Measurements from ENCODE around the gene BPIFA1. TPM values are rescaled to one million over a fixed set of nuclear protein-coding genes. Genes with fewer than 3 reads are reported as not detected.

The BPIFA1 gene
- polyA plus RNA-seq, 1 experiment, result not detected

DNA sequence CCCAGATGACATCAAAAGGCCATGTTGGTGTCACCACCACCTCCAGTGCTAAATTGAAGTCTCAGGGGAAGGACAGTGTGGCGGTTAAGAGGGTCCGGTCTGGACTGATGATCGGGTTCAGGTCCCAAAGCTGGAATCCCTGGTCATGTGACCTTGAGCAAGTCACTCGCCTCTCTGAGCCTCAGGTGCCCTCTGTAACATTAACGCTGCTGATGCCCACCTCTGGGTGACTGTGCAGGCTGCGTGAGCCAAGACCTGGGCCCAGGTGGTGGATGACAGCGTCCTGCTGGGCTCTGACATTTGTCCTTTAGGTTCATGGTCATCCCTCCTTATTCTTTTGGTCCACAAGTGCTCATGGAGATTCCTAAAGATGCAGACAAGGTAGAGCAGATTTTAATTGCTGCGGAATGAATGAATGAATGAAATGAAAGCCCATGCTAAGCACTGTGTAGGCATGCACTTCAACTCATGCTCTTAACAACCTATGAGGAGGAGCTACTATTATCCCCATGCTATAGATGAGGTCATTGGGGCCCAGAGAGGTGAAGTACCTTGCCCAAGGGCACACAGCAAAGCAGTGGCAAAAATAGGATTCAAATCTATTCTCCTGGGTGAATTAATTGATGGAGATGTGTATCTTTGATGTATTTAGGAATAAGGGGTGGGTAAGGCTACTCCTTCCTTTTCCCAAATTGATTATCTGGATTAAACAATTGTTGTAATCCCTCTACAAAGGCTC is 46.6 kb downstream of the BPIFA1 start:
- Histone ChIP-seq H3K4me3 (ENCODE audit: low read depth, low read length) (no peak overlapping the region), H3K9me3 (ENCODE audit: control insufficient read depth, insufficient read depth, low read length) (no peaks in the 10 kb centered on the region), H3K27me3 (ENCODE audit: control insufficient read depth, insufficient read depth, low read length) (peaks cover 16% of the 10 kb centered on the region), H3K27ac (ENCODE audit: low read depth, low read length) (no peak overlapping the region)
- ChIA-PET CTCF (interaction anchor here (1.2 kb wide), 1 partner anchor 9 kb away, joined by 3 read pairs; no protein-coding TSS in a partner anchor), POLR2A (no interaction called here)
- no peak for TF ChIP-seq CTCF (IDR thresholded peaks at IDR 0.05; ENCODE audit: low read depth, low read length)
- DNase-seq (ENCODE audit: low read depth, low spot score), result no peak

- no peaks in the 10 kb centered on the region for H3K9me3 ChIP-seq (ENCODE audit: control insufficient read depth, insufficient read depth, low read length)
These were observed 47.3 kb downstream of the BPIFA1 start, which contains the start of gene BPIFB1 for GRCh38 chr20:33282991-33283555. Gene BPIFB1, plus strand, starts transcription at chr20:33283214. Its CDS starts 2,860 bp downstream, at chr20:33286074.

DNA sequence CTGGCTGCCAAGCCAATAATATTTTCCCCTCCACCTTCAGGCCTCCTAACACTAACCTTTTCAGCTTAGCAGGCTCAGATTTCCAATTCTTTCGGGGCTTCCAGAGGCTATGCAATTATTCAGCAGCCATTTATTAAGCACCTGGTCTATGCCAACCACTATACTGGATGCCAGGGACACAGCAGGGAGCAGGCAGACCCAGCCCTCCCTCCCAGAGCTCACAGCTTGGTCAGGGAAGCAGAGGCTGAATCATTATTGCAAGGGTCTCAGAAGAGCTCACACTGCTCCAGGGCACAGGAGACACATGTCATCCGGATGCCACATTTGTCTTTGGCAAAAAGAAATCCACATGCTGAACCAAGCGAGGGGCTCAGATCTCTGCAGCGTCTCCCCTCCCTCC is 48.5 kb downstream of the BPIFA1 start:
- Histone ChIP-seq H3K4me3 (ENCODE audit: low read depth, low read length) (no peak overlapping the region), H3K27me3 (ENCODE audit: control insufficient read depth, insufficient read depth, low read length) (peaks cover 12% of the 10 kb centered on the region), H3K9me3 (ENCODE audit: control insufficient read depth, insufficient read depth, low read length) (no peaks in the 10 kb centered on the region), H3K27ac (ENCODE audit: low read depth, low read length) (no peak overlapping the region)
- ChIA-PET CTCF (no interaction called here), POLR2A (no interaction called here)
- no peak for TF ChIP-seq CTCF (IDR thresholded peaks at IDR 0.05; ENCODE audit: low read depth, low read length)
- no peak for DNase-seq (ENCODE audit: low read depth, low spot score)

More at GRCh38 chr20:33282991-33283555, 47.3 kb downstream of the BPIFA1 start, which contains the start of gene BPIFB1:
- ChIA-PET POLR2A (no interaction called here), CTCF (interaction anchor here (1.1 kb wide), 1 partner anchor 17 kb away, joined by 3 read pairs; no protein-coding TSS in a partner anchor)
- Histone ChIP-seq H3K27me3 (ENCODE audit: control insufficient read depth, insufficient read depth, low read length) (peaks cover 12% of the 10 kb centered on the region), H3K4me3 (ENCODE audit: low read depth, low read length) (no peak within 1 kb of the TSS), H3K27ac (ENCODE audit: low read depth, low read length) (no peak within 1 kb of the TSS)
- no peak for TF ChIP-seq CTCF (IDR thresholded peaks at IDR 0.05; ENCODE audit: low read depth, low read length)
- no peak for DNase-seq (ENCODE audit: low read depth, low spot score)

DNA sequence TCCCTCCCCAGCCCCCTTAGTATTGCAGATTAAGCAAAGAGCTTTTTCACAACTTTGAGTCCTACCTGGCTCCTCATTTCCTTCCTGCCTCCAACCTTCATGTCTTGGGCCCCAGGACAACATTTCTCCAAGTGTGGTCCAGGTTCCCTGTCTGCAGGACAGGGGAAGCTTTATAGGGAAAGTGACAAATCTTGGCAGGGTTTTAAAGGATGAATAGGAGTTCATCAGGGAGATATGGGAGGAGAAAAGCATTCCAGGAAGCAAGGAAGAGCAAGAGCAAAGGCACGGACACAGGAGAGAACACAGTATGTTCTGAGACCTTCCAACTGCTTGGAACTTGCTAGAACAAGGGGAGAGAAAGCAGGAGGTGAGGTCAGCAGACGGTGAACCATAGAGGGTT is 49.1 kb downstream of the BPIFA1 start:
- Histone ChIP-seq H3K27ac (ENCODE audit: low read depth, low read length) (no peak overlapping the region), H3K9me3 (ENCODE audit: control insufficient read depth, insufficient read depth, low read length) (no peaks in the 10 kb centered on the region), H3K27me3 (ENCODE audit: control insufficient read depth, insufficient read depth, low read length) (peaks cover 12% of the 10 kb centered on the region), H3K4me3 (ENCODE audit: low read depth, low read length) (no peak overlapping the region)
- CTCF ChIA-PET, result no interaction called here
- TF ChIP-seq CTCF (IDR thresholded peaks at IDR 0.05; ENCODE audit: low read depth, low read length), result no peak
- POLR2A ChIA-PET, result no interaction called here
- no peak for DNase-seq (ENCODE audit: low read depth, low spot score)

DNA sequence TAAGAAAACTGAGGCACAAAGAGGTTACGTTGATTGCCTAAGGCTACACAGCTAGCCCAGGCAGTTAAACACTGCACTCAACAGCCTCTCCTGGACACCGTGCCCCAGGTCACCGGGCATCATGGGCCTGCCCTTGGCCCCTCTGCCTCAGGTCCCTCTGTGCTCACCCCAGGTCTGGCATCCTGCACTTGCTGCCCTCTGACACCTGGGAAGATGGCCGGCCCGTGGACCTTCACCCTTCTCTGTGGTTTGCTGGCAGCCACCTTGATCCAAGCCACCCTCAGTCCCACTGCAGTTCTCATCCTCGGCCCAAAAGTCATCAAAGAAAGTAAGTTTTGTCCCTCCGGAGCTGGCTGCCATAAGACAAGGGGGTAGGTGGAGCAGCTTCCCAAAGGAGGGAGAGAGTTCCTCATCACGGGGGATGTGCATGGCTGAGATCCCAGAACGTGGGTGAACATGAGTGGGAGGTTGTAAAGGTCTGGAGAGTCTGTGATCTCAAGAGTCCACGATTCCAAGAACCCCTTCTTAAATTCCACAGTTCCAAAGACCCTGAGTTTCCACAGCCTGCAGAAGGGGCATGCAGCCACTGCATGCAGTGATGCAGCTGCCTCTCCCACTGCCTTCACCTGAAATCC is 50.2 kb downstream of the BPIFA1 start:
- H3K27me3 ChIP-seq (ENCODE audit: control insufficient read depth, insufficient read depth, low read length), result peaks cover 9% of the 10 kb centered on the region
- H3K9me3 ChIP-seq (ENCODE audit: control insufficient read depth, insufficient read depth, low read length), result no peaks in the 10 kb centered on the region
- CTCF ChIA-PET, result no interaction called here
- POLR2A ChIA-PET, result no interaction called here
- TF ChIP-seq CTCF (IDR thresholded peaks at IDR 0.05; ENCODE audit: low read depth, low read length), result no peak
- H3K4me3 ChIP-seq (ENCODE audit: low read depth, low read length), result no peak overlapping the region
- no peak overlapping the region for H3K27ac ChIP-seq (ENCODE audit: low read depth, low read length)
- no peak for DNase-seq (ENCODE audit: low read depth, low spot score)
